ENCODE measurements around the gene CCDC33. TPM values are rescaled to one million over a fixed set of nuclear protein-coding genes. Genes with fewer than 3 reads are reported as not detected.
A peak's percentile ranks its signal among the peaks of the same experiment; 100 is the strongest.

Gene CCDC33
- total RNA-seq, 1 experiment from 2014 or later, result 0.15 TPM

DNA sequence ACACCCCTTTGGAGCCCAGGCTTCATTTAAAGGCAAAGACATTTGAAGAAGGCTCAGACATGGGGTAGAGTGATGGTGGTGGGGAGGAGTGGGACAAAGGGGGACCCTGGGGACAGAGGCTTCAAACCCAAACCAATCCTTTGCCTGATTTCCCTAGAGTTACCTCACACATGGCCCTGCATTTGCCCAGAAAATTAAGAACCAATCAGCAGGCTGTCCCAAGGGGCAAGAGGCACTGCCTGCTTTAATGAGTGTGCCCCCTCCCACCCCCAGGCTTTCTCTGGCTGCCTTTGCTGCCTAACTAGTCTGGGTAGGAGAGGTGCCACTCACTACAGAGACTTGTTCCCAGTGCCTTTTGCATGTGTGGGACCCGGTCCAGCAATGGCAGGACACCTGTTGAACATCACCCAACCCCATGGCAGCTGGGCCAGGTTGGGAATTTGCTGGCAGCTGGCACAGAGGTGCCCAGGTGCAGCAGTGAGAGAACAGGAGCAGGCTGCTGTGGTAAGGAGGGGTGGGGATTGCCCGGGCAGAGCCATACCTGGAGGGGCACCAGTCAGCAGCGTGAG is 38.4 kb downstream of the CCDC33 start (continued):
- TF ChIP-seq REST (IDR thresholded peaks at IDR 0.05; ENCODE audit: low read depth) (no peak), SP1 (IDR thresholded peaks at IDR 0.05; ENCODE audit: low read depth) (no peak)

DNA sequence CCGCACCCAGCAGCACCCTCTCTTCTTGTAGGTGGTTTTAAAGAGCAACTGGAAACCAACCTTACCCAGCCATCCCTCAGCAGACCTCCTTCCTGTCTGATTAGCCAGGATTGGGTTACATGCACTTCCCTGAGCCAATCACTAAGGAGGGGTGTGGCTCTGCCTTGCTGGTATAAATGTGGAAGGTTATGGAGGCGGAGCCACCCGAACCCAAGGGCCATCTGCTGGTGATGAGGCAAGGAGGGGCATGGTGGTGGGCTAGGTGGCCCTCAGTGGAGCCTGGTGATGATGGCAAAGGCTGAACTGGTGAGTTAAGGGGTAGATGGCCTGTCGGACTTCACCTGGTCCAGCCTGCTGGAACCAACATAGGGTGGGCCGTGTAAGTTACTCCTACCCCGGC is 39.8 kb downstream of the CCDC33 start:
- no peaks in the 10 kb centered on the region for H3K9me3 ChIP-seq (ENCODE audit: control insufficient read depth in 1 of 2, insufficient read depth in 1 of 2, low read depth in 1 of 2, low read length in 2 of 2)
- intact Hi-C loops (cut with micrococcal nuclease), result no loop called here

DNA sequence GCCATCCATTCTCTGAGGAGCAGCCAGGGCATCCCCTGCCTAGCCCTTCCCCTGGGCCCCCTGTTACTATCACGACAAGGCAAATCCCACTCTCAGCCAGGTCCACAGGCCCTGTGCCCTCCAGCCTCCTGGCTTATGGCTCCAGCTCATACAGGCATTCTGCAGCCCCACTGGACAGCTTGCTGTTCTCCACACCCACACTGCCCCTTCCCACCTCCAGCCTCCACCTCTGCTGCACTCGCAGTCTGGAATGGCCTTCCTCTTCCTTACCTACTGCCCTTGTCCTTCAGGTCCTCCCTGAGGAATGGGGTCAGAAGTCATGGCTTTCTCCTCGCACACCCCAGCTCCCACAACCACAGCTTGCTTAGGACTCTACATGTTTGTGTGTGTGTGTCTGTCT is 40.4 kb downstream of the CCDC33 start:
- Histone ChIP-seq H2AFZ (ENCODE audit: low read depth, low read length, poor library complexity, severe bottlenecking) (no peak overlapping the region), H4K20me1 (ENCODE audit: insufficient read depth) (no peaks in the 10 kb centered on the region), H3K27me3 (ENCODE audit: insufficient read depth, low read length) (peaks cover 9% of the 10 kb centered on the region), H3K9me2 (ENCODE audit: insufficient read depth) (no peaks in the 10 kb centered on the region), H3K9ac (ENCODE audit: low read length) (no peak overlapping the region), H3K79me2 (ENCODE audit: insufficient read depth, low read length) (no peaks in the 10 kb centered on the region), H3K27ac (ENCODE audit: low read depth, low read length) (no peak overlapping the region), H3K4me2 (ENCODE audit: low read length) (no peak overlapping the region), H3K4me3 (replicated peaks in 1 of 2; ENCODE audit: low read depth in 1 of 2, low read length in 2 of 2) (no peak overlapping the region), H3K4me1 (ENCODE audit: control insufficient read depth in 1 of 2, insufficient read depth in 2 of 2, low read length in 2 of 2) (no peaks in the 10 kb centered on the region), H3K36me3 (ENCODE audit: control insufficient read depth in 1 of 2, insufficient read depth in 2 of 2, low read length in 2 of 2) (no peaks in the 10 kb centered on the region), H3K9me3 (ENCODE audit: control insufficient read depth in 1 of 2, insufficient read depth in 1 of 2, low read depth in 1 of 2, low read length in 2 of 2) (no peaks in the 10 kb centered on the region)
- ATAC-seq (no peak), DNase-seq (ENCODE audit: low read depth, low spot score) (no peak)
- no peak for TF ChIP-seq SIN3A (IDR thresholded peaks at IDR 0.05; ENCODE audit: low read depth)
- intact Hi-C loops (cut with micrococcal nuclease), result no loop called here
- no TSS peak for BruUV-seq (replicated peaks)
- RAD21 ChIA-PET (ENCODE audit: low non-redundant PET in 1 of 2, low total read pairs in 2 of 2, uncharacterized antibody in 2 of 2, unreplicated experiment in 2 of 2), result no interaction called here
- POLR2A ChIA-PET, result no interaction called here
- CTCF ChIA-PET, result no interaction called here

More for the DNA sequence above, 39.8 kb downstream of the CCDC33 start:
- no peaks in the 10 kb centered on the region for H4K20me1 ChIP-seq (ENCODE audit: insufficient read depth)
- RAD21 ChIA-PET (ENCODE audit: low non-redundant PET in 1 of 2, low total read pairs in 2 of 2, uncharacterized antibody in 2 of 2, unreplicated experiment in 2 of 2), result no interaction called here
- H3K9me2 ChIP-seq (ENCODE audit: insufficient read depth), result no peaks in the 10 kb centered on the region
- CTCF ChIA-PET, result no interaction called here
- H3K27ac ChIP-seq (ENCODE audit: low read depth, low read length), result no peak overlapping the region
- H3K79me2 ChIP-seq (ENCODE audit: insufficient read depth, low read length), result no peaks in the 10 kb centered on the region
- DNase-seq (ENCODE audit: low read depth, low spot score) (peak; percentile 12), ATAC-seq (peak; percentile 93)
- BruUV-seq (replicated peaks), result no TSS peak
- H2AFZ ChIP-seq (ENCODE audit: low read depth, low read length, poor library complexity, severe bottlenecking), result no peak overlapping the region
- POLR2A ChIA-PET, result no interaction called here
- peaks cover 10% of the 10 kb centered on the region for H3K27me3 ChIP-seq (ENCODE audit: insufficient read depth, low read length)
- no peak for TF ChIP-seq RAD21 (IDR thresholded peaks at IDR 0.05; ENCODE audit: low read depth)
- TF ChIP-seq SP1 (IDR thresholded peaks at IDR 0.05; ENCODE audit: low read depth), result no peak
- TF ChIP-seq JUND (IDR thresholded peaks at IDR 0.05), result no peak
- no peak overlapping the region for H3K9ac ChIP-seq (ENCODE audit: low read length)
- H3K4me3 ChIP-seq (replicated peaks in 1 of 2; ENCODE audit: low read depth in 1 of 2, low read length in 2 of 2), result no peak overlapping the region
- no peak overlapping the region for H3K4me2 ChIP-seq (ENCODE audit: low read length)
- H3K36me3 ChIP-seq (ENCODE audit: control insufficient read depth in 1 of 2, insufficient read depth in 2 of 2, low read length in 2 of 2), result no peaks in the 10 kb centered on the region
- H3K4me1 ChIP-seq (ENCODE audit: control insufficient read depth in 1 of 2, insufficient read depth in 2 of 2, low read length in 2 of 2), result no peaks in the 10 kb centered on the region

Data from HCT116 (cell line).